IMR-90 (cell line): Measurements from ENCODE around the gene ADM5. TPM values are rescaled to one million over a fixed set of nuclear protein-coding genes. Genes with fewer than 3 reads are reported as not detected.

ENCODE experiments used
- ATAC-seq: fragments of 200-7000 bp; cut with Tn5 transposase; 2 replicates; pipeline ENCODE4 v1.9.1; 2020; ENCODE audit warnings: low read depth, mild to moderate bottlenecking, moderate library complexity
- BruUV-seq: library from RNA; stranded (reverse); fragments of 400-500 nt; replicated peaks from 2 replicates; lab custom pipeline; 2021; lab: Mats Ljungman, UMichigan
- CTCF ChIA-PET: fragments of 300-600 bp; formaldehyde crosslinking; extraction: SDS; loops from one replicate; lab custom pipeline; 2021; ENCODE audit warnings: antibody characterized with exemption; lab: Yijun Ruan, JAX
- POLR2A ChIA-PET: fragments of 300-600 bp; sonication (Branson Sonifier 250); formaldehyde crosslinking; loops from one replicate; lab custom pipeline; 2022; ENCODE audit warnings: antibody characterized with exemption; ENCODE audit not compliant: unreplicated experiment; lab: Charles Lee
- DNase-seq: peaks from one replicate; pipeline ENCODE4 v3.0.0; 2013
- H2AFZ ChIP-seq: replicated peaks from 2 replicates; pipeline ENCODE3; 2013; ENCODE audit warnings: low read length, mild to moderate bottlenecking; ENCODE audit not compliant: poor library complexity
- H2AK5ac ChIP-seq: 2 replicates; pipeline ENCODE4 v1.6.1; 2013; ENCODE audit warnings: low read depth, low read length, inconsistent platforms
- H2AK9ac ChIP-seq: replicated peaks from 2 replicates; pipeline ENCODE3; 2013; ENCODE audit warnings: mild to moderate bottlenecking, low read depth, low read length, moderate library complexity; ENCODE audit not compliant: poor library complexity
- H2BK120ac ChIP-seq: 2 replicates; pipeline ENCODE4 v1.6.1; 2013; ENCODE audit warnings: low read depth, low read length, inconsistent platforms
- H2BK15ac ChIP-seq: 3 replicates; pipeline ENCODE4 v1.6.1; 2013; ENCODE audit warnings: low read depth, low read length, inconsistent platforms
- H2BK20ac ChIP-seq: 2 replicates; pipeline ENCODE4 v1.6.1; 2013; ENCODE audit warnings: low read depth, mild to moderate bottlenecking, inconsistent platforms, low read length, moderate library complexity
- H2BK5ac ChIP-seq: 2 replicates; pipeline ENCODE4 v1.6.1; 2013; ENCODE audit warnings: mild to moderate bottlenecking, low read depth, low read length, inconsistent platforms; ENCODE audit not compliant: poor library complexity, severe bottlenecking
- H3K14ac ChIP-seq: replicated peaks from 2 replicates; pipeline ENCODE4 v1.6.1; 2013; ENCODE audit warnings: low read depth, low read length, inconsistent platforms
- H3K18ac ChIP-seq: 2 replicates; pipeline ENCODE4 v1.6.1; 2013; ENCODE audit warnings: low read depth, low read length, control low read depth
- H3K23ac ChIP-seq: 2 replicates; pipeline ENCODE4 v1.6.1; 2013; ENCODE audit warnings: low read depth, low read length, inconsistent platforms
- H3K27ac ChIP-seq: 2 replicates; pipeline ENCODE4 v1.5.1; 2013; ENCODE audit warnings: mild to moderate bottlenecking, control low read depth, low read length; ENCODE audit not compliant: insufficient read depth
- H3K27me3 ChIP-seq: 2 replicates; pipeline ENCODE4 v1.6.1; 2013; ENCODE audit warnings: low read length; ENCODE audit not compliant: control insufficient read depth, insufficient read depth
- H3K36me3 ChIP-seq: 2 replicates; pipeline ENCODE4 v1.6.1; 2013; ENCODE audit warnings: low read length, mixed read lengths; ENCODE audit not compliant: control insufficient read depth, insufficient read depth
- H3K4ac ChIP-seq: 2 replicates; pipeline ENCODE4 v1.6.1; 2013; ENCODE audit warnings: low read depth, low read length, inconsistent platforms
- H3K4me1 ChIP-seq: 2 replicates; pipeline ENCODE4 v1.6.1; 2013; ENCODE audit warnings: low read length, mixed read lengths; ENCODE audit not compliant: control insufficient read depth, insufficient read depth
- H3K4me2 ChIP-seq: 2 replicates; pipeline ENCODE4 v1.6.1; 2013; ENCODE audit warnings: low read depth, mild to moderate bottlenecking, control low read depth, low read length, moderate library complexity
- H3K4me3 ChIP-seq: 2 replicates; pipeline ENCODE4 v1.5.1; 2013; ENCODE audit warnings: low read depth, mild to moderate bottlenecking, control low read depth, low read length, moderate library complexity; ENCODE audit not compliant: insufficient read depth
- H3K56ac ChIP-seq: 2 replicates; pipeline ENCODE4 v1.6.1; 2013; ENCODE audit warnings: low read length, inconsistent platforms; ENCODE audit not compliant: insufficient read depth; ENCODE audit errors: extremely low read depth
- H3K79me1 ChIP-seq, 2 experiments: 2 replicates each; pipeline ENCODE4 v1.6.1; 2013; ENCODE audit warnings: low read length in 2 of 2, inconsistent platforms in 1 of 2, low read depth in 1 of 2
- H3K9ac ChIP-seq: 2 replicates; pipeline ENCODE4 v1.6.1; 2013; ENCODE audit warnings: low read depth, low read length, control low read depth
- H3K9me1 ChIP-seq: 2 replicates; pipeline ENCODE4 v1.6.1; 2013; ENCODE audit warnings: low read length, inconsistent platforms; ENCODE audit not compliant: insufficient read depth
- H3K9me3 ChIP-seq: 2 replicates; pipeline ENCODE4 v1.6.1; 2013; ENCODE audit warnings: low read length; ENCODE audit not compliant: control insufficient read depth, insufficient read depth
- H4K20me1 ChIP-seq: 2 replicates; pipeline ENCODE4 v1.6.1; 2013; ENCODE audit warnings: low read length, inconsistent platforms; ENCODE audit not compliant: insufficient read depth
- H4K5ac ChIP-seq: 2 replicates; pipeline ENCODE4 v1.6.1; 2013; ENCODE audit warnings: mild to moderate bottlenecking, low read depth, low read length, control low read depth
- H4K8ac ChIP-seq, 2 experiments: 2 replicates each; pipeline ENCODE4 v1.6.1; 2013; ENCODE audit warnings: low read depth in 2 of 2, low read length in 2 of 2, control low read depth in 1 of 2, inconsistent platforms in 1 of 2
- H4K91ac ChIP-seq: 2 replicates; pipeline ENCODE4 v1.6.1; 2013; ENCODE audit warnings: low read depth, low read length, inconsistent platforms; ENCODE audit not compliant: insufficient read depth
- BHLHE40 ChIP-seq: fragments of 150-350 bp; IDR thresholded peaks from 2 replicates; pipeline ENCODE4 v1.6.1; 2016; ENCODE audit warnings: mild to moderate bottlenecking, low read depth, low read length
- CEBPB ChIP-seq: IDR thresholded peaks from 2 replicates; pipeline ENCODE4 v1.6.1; 2012; ENCODE audit warnings: low read depth, low read length, improper control_type of control experiment
- FOS ChIP-seq: fragments of 150-350 bp; IDR thresholded peaks from 2 replicates; pipeline ENCODE4 v1.6.1; 2016; ENCODE audit warnings: low read depth, low read length
- MAFK ChIP-seq: IDR thresholded peaks from 2 replicates; pipeline ENCODE4 v1.6.1; 2012; ENCODE audit warnings: low read depth, low read length, improper control_type of control experiment
- MAZ ChIP-seq: IDR thresholded peaks from 2 replicates; pipeline ENCODE4 v1.6.1; 2012; ENCODE audit warnings: low read depth, mild to moderate bottlenecking, low read length, improper control_type of control experiment, moderate library complexity, borderline replicate concordance
- MXI1 ChIP-seq: IDR thresholded peaks from 2 replicates; pipeline ENCODE4 v1.6.1; 2012; ENCODE audit warnings: low read depth, mild to moderate bottlenecking, low read length, moderate library complexity, borderline replicate concordance
- POLR2A ChIP-seq: IDR thresholded peaks from 2 replicates; pipeline ENCODE4 v1.6.1; 2012; ENCODE audit warnings: mild to moderate bottlenecking, low read depth, low read length
- RCOR1 ChIP-seq: IDR thresholded peaks from 2 replicates; pipeline ENCODE4 v1.6.1; 2012; ENCODE audit warnings: mild to moderate bottlenecking, low read length, improper control_type of control experiment; ENCODE audit not compliant: insufficient replicate concordance
- RFX5 ChIP-seq: IDR thresholded peaks from 2 replicates; pipeline ENCODE4 v1.8.0; 2012; ENCODE audit warnings: low read depth, mild to moderate bottlenecking, low read length, moderate library complexity
- SMC3 ChIP-seq: fragments of 150-350 bp; IDR thresholded peaks from 2 replicates; pipeline ENCODE4 v1.6.1; 2016; ENCODE audit warnings: low read depth, mild to moderate bottlenecking, antibody characterized with exemption, low read length, moderate library complexity
- WGBS, 2 experiments: methylation state at CpG; one replicate each; pipeline versions ENCODE4 v1.1.5 to v1.1.7; 2013; ENCODE audit warnings: missing lambda C conversion rate in 2 of 2; ENCODE audit not compliant: insufficient read length in 1 of 2; ENCODE audit errors: extremely low coverage in 2 of 2; 5-methylcytosine and 5-hydroxymethylcytosine counted together
- dilution Hi-C: fragments of 300-500 bp; cut with HindIII; formaldehyde crosslinking; loops from one replicate; pipeline ENCODE4 v1.14.3; 2018; ENCODE audit warnings: low sequenced_read_pairs; ENCODE audit not compliant: unreplicated experiment
- in situ Hi-C: fragments of 300-500 bp; cut with MboI; formaldehyde crosslinking; loops from 3 replicates; pipeline ENCODE4 v1.14.3; 2019; ENCODE audit warnings: low sequenced_read_pairs, inconsistent platforms, mixed read lengths
- intact Hi-C: fragments of 100-400 bp; cut with micrococcal nuclease; formaldehyde crosslinking; loops from 2 replicates; pipeline ENCODE4 v1.10.0; 2022
- polyA plus RNA-seq, 3 experiments: library from polyadenylated mRNA; depleted of rRNA; stranded (reverse); fragments of >200 nt; gene quantifications; 2 replicates each; pipeline ENCODE4 v1.2.3, GENCODE V29; 2012; ENCODE audit warnings: low replicate concordance in 1 of 3
- total RNA-seq: library from RNA; depleted of rRNA; stranded (reverse); fragments of >200 nt; gene quantifications from 2 replicates; pipeline ENCODE4 v1.2.3, GENCODE V29; 2012
- TF ChIP-seq, protein P1 (sequence below): fragments of 150-350 bp; IDR thresholded peaks from 2 replicates; pipeline ENCODE4 v1.6.1; 2016; ENCODE audit warnings: low read depth, mild to moderate bottlenecking, low read length, moderate library complexity, borderline replicate concordance
- TF ChIP-seq, protein P2 (sequence below): fragments of 150-350 bp; IDR thresholded peaks from 2 replicates; pipeline ENCODE4 v1.6.1; 2017; ENCODE audit warnings: mild to moderate bottlenecking, antibody characterized with exemption, low read length, low read depth
- TF ChIP-seq, protein P3 (sequence below): conservative IDR thresholded peaks from 2 replicates; pipeline ENCODE4 v1.5.1; 2012; ENCODE audit warnings: mild to moderate bottlenecking, low read depth, low read length, improper control_type of control experiment

Gene ADM5
- total and polyA plus RNA-seq, 2 of the 4 experiments (the other 2 are of a cell fraction) = 0.18 to 0.99 TPM

DNA sequence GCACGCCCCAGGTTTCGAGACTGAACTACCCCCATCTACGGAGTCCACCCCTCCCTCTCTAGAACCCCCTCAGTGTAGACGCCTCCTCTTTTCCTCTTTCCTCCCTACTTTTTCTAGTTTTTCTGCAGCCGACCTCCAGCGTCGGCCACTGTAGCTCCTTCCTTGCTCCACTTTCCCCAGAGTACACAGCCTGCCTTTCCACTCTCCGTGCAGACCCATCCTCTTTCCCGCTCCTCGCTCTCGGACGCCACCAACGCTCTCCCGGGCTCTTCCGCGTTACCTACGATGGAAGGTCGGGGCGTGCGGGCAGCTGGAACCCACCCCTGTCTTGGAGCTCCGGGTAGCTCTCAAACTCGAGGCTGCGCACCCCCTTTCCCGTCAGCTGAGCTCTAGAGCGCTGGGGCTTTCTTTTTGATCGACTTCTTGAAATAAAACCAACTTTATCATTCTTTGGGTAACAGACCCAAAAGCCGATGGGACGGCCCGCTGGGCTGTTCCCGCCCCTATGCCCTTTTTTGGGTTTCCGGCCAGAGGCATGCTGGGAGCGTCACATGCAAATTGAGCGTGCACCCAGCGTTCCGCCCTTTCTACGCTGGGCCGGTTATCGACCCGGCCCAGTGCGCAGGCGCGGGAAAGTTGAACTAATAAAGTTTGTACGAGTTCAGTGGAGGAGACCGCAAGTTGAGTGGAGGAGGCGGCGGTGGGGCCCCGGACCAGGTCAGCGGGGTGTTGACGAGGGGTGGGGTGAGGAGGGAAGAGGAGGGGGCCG, 23.9 kb upstream of the ADM5 start, which contains the start of the genes BCL2L12 and IRF3:
Gene BCL2L12 (plus strand): TSS at position 583 of the 769 bp plus-strand sequence. CDS start 760 bp downstream, outside the sequence.
Gene IRF3 (minus strand): TSS at position 507 of the 769 bp plus-strand sequence. CDS start 1,019 bp downstream, outside the sequence.
- peak within 1 kb of the TSS; percentile 77 for H3K4me3 ChIP-seq
- peak within 1 kb of the TSS; percentile 86 for H2AK9ac ChIP-seq
- ATAC-seq (peak; percentile 91), DNase-seq (peak; percentile 93)
- intact Hi-C loops (loop anchor here (1.0 kb wide), 1 partner anchor 23 kb away; the partner anchor contains the start of gene SCAF1), dilution Hi-C loops (no loop called here), in situ Hi-C loops (loop anchor here (10.0 kb wide), 1 partner anchor 171 kb away; the partner anchor contains the start of gene RPS11)
- H2AK5ac ChIP-seq = peak within 1 kb of the TSS; percentile 96
- 1% methylated on average over 21 of the region's 50 CpGs; no CpG with 5 or more reads in 1 of the 2 experiments for WGBS, 2 experiments
- H2AFZ ChIP-seq = peak within 1 kb of the TSS; percentile 93
- H3K4me2 ChIP-seq = peak within 1 kb of the TSS; percentile 92
- peaks cover 9% of the 10 kb centered on the region for H3K4me1 ChIP-seq
- peak within 1 kb of the TSS; percentile 71 for H3K56ac ChIP-seq
- peak within 1 kb of the TSS; percentile 89 for H3K14ac ChIP-seq
- peak within 1 kb of the TSS; percentile 22 for H3K18ac ChIP-seq
- peaks cover 8 to 54% of the 10 kb centered on the region in 2 experiments; a peak in 3 of 4 replicates for H3K79me1 ChIP-seq
- POLR2A ChIA-PET = no interaction called here
- peak within 1 kb of the TSS; percentile 87 for H3K27ac ChIP-seq
- peak within 1 kb of the TSS; percentile 91 for H3K9ac ChIP-seq
- H2BK15ac ChIP-seq = no peak within 1 kb of the TSS
- peak within 1 kb of the TSS; percentile 69 for H4K91ac ChIP-seq
- peak within 1 kb of the TSS; percentile 97 for H3K23ac ChIP-seq
- peak within 1 kb of the TSS; percentile 88 for H2BK5ac ChIP-seq
- peak within 1 kb of the TSS; percentile 53 for H4K5ac ChIP-seq
- H3K9me1 ChIP-seq = peaks cover 3% of the 10 kb centered on the region; the same call in 1 of the 2 replicates
- H4K20me1 ChIP-seq = peaks cover 11% of the 10 kb centered on the region
- H4K8ac ChIP-seq = peak within 1 kb of the TSS; percentile 42 to 91
- peak within 1 kb of the TSS; percentile 92 for H3K4ac ChIP-seq
- no peaks in the 10 kb centered on the region for H3K9me3 ChIP-seq
- no peaks in the 10 kb centered on the region for H3K27me3 ChIP-seq
- peak within 1 kb of the TSS; percentile 35; the same call in 1 of the 2 replicates for H2BK120ac ChIP-seq
- peaks cover 23% of the 10 kb centered on the region for H3K36me3 ChIP-seq
- H2BK20ac ChIP-seq = no peak within 1 kb of the TSS
- no TSS peak for BruUV-seq
- CTCF ChIA-PET = interaction anchor here (0.6 to 1.0 kb wide), 3 partner anchors 9 to 138 kb away, joined by 3 read pairs; partner anchors contain the start of gene RCN3
- TF ChIP-seq RCOR1 (no peak), SMC3 (no peak), CEBPB (no peak), FOS (no peak), MXI1 (peak; percentile 67; the same call in 1 of the 2 replicates), RFX5 (no peak), POLR2A (peak; percentile 77), BHLHE40 (peak; percentile 18; the same call in 1 of the 2 replicates), MAZ (peak; percentile 29; the same call in 1 of the 2 replicates), MAFK (no peak)
- TF ChIP-seq, protein P1, sequence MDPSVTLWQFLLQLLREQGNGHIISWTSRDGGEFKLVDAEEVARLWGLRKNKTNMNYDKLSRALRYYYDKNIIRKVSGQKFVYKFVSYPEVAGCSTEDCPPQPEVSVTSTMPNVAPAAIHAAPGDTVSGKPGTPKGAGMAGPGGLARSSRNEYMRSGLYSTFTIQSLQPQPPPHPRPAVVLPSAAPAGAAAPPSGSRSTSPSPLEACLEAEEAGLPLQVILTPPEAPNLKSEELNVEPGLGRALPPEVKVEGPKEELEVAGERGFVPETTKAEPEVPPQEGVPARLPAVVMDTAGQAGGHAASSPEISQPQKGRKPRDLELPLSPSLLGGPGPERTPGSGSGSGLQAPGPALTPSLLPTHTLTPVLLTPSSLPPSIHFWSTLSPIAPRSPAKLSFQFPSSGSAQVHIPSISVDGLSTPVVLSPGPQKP = peak; percentile 99
- TF ChIP-seq, protein P2, sequence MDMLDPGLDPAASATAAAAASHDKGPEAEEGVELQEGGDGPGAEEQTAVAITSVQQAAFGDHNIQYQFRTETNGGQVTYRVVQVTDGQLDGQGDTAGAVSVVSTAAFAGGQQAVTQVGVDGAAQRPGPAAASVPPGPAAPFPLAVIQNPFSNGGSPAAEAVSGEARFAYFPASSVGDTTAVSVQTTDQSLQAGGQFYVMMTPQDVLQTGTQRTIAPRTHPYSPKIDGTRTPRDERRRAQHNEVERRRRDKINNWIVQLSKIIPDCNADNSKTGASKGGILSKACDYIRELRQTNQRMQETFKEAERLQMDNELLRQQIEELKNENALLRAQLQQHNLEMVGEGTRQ = peak; percentile 79
- TF ChIP-seq, protein P3, sequence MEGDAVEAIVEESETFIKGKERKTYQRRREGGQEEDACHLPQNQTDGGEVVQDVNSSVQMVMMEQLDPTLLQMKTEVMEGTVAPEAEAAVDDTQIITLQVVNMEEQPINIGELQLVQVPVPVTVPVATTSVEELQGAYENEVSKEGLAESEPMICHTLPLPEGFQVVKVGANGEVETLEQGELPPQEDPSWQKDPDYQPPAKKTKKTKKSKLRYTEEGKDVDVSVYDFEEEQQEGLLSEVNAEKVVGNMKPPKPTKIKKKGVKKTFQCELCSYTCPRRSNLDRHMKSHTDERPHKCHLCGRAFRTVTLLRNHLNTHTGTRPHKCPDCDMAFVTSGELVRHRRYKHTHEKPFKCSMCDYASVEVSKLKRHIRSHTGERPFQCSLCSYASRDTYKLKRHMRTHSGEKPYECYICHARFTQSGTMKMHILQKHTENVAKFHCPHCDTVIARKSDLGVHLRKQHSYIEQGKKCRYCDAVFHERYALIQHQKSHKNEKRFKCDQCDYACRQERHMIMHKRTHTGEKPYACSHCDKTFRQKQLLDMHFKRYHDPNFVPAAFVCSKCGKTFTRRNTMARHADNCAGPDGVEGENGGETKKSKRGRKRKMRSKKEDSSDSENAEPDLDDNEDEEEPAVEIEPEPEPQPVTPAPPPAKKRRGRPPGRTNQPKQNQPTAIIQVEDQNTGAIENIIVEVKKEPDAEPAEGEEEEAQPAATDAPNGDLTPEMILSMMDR = no peak
